WERI-Rb-1 (cell line): ENCODE results near the gene COMMD1.
A peak's percentile ranks its signal among the peaks of the same experiment; 100 is the strongest.

ENCODE experiments used
- DNase-seq: peaks from one replicate; pipeline ENCODE4 v3.0.0-alpha.2; 2020
- H3K27ac ChIP-seq: fragments of 250-450 bp; sonication (Bioruptor Pico); 2 replicates; pipeline ENCODE4 v1.5.1; 2020; ENCODE audit warnings: mild to moderate bottlenecking, moderate library complexity
- H3K27me3 ChIP-seq: fragments of 250-450 bp; sonication (Bioruptor Pico); 2 replicates; pipeline ENCODE4 v1.5.1; 2021; ENCODE audit warnings: mild to moderate bottlenecking, low read depth, moderate library complexity; ENCODE audit not compliant: insufficient read depth, severe bottlenecking
- H3K36me3 ChIP-seq: fragments of 250-450 bp; sonication (Bioruptor Pico); 2 replicates; pipeline ENCODE4 v1.5.1; 2020; ENCODE audit warnings: mild to moderate bottlenecking, moderate library complexity
- H3K4me3 ChIP-seq: 2 replicates; pipeline ENCODE4 v1.5.1; 2011; ENCODE audit warnings: low read depth, mild to moderate bottlenecking, control low read depth, low read length
- H3K9me3 ChIP-seq: fragments of 250-450 bp; sonication (Bioruptor Pico); 2 replicates; pipeline ENCODE4 v1.5.1; 2021; ENCODE audit warnings: mild to moderate bottlenecking, moderate library complexity; ENCODE audit not compliant: severe bottlenecking
- TF ChIP-seq, protein P1 (sequence below): IDR thresholded peaks from 2 replicates; pipeline ENCODE4 v1.5.1; 2011; ENCODE audit warnings: low read depth, mild to moderate bottlenecking, control low read depth, inconsistent platforms, low read length

The COMMD1 gene

DNA sequence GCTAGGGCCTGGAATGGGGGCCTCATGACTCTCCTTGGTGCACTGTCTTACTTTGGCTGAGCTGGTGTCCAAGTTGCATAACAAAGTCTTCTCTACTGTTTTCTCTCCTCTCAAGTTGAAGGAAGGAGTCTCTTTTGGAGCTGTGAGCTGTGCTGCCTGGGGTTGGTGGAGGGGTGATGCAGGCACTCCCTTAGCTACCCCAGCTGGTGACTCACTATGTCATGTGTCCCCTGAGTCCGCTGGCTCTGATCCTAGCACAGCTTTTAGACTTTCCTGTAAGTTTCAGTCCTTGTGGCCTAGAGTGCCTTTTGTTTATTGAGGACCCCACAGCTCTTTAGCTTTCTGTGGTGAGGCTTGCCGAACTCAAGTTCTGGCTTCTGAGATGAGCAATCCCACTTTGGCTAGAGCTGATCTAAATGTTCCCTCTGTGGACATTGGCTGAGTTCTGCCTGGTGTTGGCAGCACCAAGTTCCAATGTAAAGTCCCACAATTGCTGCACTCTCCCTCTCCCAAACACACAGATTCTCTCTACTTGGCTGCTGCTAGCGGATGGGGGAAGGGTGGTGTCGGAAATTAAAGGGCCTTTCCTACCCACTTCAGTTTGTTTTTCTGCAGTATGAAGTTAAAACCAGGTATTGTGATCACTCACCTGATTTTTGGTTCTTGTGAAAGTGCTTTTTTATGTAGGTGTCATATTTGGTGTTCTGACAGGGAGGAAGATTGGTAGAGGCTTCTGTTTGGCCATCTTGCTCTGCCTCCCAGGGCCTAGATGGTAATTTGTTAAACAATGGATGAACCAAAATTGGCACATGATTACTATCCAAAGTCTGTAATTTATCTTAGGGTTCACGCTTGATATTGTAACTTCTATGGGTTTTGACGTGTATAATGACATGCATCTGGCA lies 83.2 kb downstream of the COMMD1 start:
- Histone ChIP-seq H3K27me3 (no peaks in the 10 kb centered on the region), H3K9me3 (no peaks in the 10 kb centered on the region), H3K36me3 (no peaks in the 10 kb centered on the region), H3K27ac (no peak overlapping the region), H3K4me3 (no peak overlapping the region)
- TF ChIP-seq, protein P1, sequence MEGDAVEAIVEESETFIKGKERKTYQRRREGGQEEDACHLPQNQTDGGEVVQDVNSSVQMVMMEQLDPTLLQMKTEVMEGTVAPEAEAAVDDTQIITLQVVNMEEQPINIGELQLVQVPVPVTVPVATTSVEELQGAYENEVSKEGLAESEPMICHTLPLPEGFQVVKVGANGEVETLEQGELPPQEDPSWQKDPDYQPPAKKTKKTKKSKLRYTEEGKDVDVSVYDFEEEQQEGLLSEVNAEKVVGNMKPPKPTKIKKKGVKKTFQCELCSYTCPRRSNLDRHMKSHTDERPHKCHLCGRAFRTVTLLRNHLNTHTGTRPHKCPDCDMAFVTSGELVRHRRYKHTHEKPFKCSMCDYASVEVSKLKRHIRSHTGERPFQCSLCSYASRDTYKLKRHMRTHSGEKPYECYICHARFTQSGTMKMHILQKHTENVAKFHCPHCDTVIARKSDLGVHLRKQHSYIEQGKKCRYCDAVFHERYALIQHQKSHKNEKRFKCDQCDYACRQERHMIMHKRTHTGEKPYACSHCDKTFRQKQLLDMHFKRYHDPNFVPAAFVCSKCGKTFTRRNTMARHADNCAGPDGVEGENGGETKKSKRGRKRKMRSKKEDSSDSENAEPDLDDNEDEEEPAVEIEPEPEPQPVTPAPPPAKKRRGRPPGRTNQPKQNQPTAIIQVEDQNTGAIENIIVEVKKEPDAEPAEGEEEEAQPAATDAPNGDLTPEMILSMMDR, result no peak
- no peak for DNase-seq

DNA sequence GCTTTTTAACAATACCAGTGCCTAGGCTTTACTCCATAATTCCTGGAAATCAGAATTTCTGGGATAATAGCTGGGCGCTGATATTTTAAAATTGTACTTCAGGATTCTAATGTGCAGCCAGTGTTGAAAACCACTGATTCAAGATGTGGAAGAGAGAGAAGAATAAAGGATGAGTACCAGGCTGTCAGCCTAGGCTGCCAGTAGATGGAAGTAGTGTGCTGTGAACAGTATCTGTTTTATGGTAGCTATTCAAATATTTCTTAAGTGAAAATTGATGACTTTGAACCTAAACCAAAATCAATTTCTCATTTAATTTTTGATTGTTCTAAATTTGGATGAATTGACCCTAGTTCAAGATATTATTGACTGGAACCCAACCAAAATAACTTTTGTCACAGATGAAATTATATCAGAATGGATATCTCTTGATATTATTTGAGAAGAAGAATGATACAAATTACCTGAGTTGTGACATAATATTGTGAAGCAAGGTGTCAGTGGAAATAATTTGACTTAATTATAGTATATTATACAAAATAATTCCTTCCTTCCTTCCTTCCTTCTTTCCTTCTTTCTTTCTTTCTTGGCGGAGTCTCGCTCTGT lies 88.0 kb downstream of the COMMD1 start:
- no peak overlapping the region for H3K27ac ChIP-seq
- DNase-seq, result peak; percentile 18
- TF ChIP-seq, protein P1, result peak; percentile 64
- no peaks in the 10 kb centered on the region for H3K36me3 ChIP-seq
- no peaks in the 10 kb centered on the region for H3K27me3 ChIP-seq
- H3K4me3 ChIP-seq, result no peak overlapping the region
- no peaks in the 10 kb centered on the region for H3K9me3 ChIP-seq

DNA sequence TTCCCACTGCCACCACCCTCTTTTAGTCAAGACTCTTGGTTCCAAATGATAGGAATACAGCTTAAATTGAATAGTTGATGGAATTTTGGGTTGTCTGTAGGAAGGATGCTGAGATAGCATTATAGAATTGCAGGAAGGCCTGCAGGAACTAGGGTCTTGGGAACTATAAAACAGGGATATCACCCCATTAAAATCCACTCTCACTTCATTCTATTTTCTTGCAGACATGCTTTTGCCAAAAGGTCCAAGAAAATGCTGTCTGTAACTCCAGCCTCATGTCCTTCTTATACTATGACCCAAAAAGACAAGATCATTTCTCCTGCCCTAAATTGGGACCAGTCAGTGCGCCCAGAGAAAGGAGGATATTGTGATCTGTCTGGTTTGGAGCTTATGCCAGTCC lies 89.1 kb downstream of the COMMD1 start:
- no peak for DNase-seq
- TF ChIP-seq, protein P1, result no peak
- Histone ChIP-seq H3K4me3 (no peak overlapping the region), H3K27ac (no peak overlapping the region), H3K27me3 (no peaks in the 10 kb centered on the region), H3K9me3 (no peaks in the 10 kb centered on the region), H3K36me3 (no peaks in the 10 kb centered on the region)

DNA sequence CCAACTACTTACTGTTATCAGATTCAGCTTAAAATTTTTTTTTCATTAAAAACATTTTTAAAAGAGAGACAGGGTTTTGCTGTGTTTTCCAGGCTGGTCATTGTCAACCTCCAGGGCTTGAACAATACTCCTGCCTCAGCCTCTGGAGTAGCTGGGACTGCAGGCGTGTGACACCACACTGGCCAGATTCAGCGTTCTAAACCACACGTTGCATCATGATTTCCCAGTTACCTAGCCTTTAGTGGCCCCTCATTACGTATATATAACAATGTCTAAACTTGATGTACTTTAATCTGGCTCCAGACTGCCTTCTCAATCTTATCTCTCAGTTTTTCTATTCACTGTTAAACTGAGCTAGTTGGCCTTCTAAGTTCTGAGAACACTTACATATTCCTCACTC lies 89.6 kb downstream of the COMMD1 start:
- Histone ChIP-seq H3K27ac (no peak overlapping the region), H3K4me3 (no peak overlapping the region), H3K9me3 (no peaks in the 10 kb centered on the region), H3K36me3 (no peaks in the 10 kb centered on the region), H3K27me3 (no peaks in the 10 kb centered on the region)
- DNase-seq, result no peak
- TF ChIP-seq, protein P1, result no peak

DNA sequence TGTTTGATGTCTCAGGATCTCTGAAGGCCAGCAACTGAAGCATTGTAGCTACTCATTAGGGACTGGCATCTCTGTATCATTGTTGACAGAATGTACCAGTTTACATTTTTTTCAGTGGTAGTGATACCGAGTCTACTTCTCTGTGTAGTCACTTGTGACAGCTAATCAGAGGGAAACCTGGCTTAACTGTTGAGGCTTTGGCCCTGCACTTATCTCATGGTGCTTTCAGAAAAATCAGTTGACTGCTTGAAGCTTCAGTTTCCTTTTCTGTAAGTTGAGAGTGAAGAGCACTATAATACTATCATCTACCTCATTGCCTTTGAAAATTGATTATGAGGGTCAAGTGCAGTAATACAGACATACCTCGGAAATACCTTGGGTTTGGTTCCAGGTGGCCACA lies 90.0 kb downstream of the COMMD1 start:
- Histone ChIP-seq H3K4me3 (no peak overlapping the region), H3K9me3 (no peaks in the 10 kb centered on the region), H3K27me3 (no peaks in the 10 kb centered on the region), H3K36me3 (no peaks in the 10 kb centered on the region), H3K27ac (no peak overlapping the region)
- no peak for DNase-seq
- TF ChIP-seq, protein P1, result no peak
